GM21528 (cell line): ENCODE measurements around the gene MAMDC2.
"Not testable (repeated sequence)": the region's sequence is repeated elsewhere in the genome, so short reads cannot be mapped to it uniquely, and the experiment has no call there.

Experiments
- ATAC-seq: cut with Tn5 transposase; IDR thresholded peaks from one replicate; pipeline ENCODE4 v1.9.1; 2021; ENCODE audit warnings: mild to moderate bottlenecking, moderate library complexity; ENCODE audit not compliant: unreplicated experiment, low FRiP score

MAMDC2 gene

GRCh38 chr9:70168521-70168920 lies 124.9 kb downstream of the MAMDC2 start:
- ATAC-seq: no peak

DNA sequence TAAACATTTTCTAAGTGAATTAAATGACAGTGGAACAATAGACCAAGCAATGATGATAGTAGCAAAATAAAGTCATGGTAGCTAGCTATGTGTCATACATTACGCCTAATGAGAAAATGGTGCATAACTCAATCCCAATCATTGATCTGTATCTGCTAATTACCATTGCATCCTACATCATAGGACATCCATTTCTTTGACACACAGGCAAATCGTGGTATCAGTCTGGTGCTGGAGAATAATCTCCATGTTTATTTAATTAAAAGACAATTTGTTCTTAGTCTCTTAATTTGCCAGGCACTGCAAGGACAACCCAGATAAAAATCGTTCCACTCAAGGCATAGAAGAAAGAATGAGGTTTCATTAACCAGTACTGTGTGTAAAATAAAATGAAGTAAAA lies 125.6 kb downstream of the MAMDC2 start:
- no peak for ATAC-seq

DNA sequence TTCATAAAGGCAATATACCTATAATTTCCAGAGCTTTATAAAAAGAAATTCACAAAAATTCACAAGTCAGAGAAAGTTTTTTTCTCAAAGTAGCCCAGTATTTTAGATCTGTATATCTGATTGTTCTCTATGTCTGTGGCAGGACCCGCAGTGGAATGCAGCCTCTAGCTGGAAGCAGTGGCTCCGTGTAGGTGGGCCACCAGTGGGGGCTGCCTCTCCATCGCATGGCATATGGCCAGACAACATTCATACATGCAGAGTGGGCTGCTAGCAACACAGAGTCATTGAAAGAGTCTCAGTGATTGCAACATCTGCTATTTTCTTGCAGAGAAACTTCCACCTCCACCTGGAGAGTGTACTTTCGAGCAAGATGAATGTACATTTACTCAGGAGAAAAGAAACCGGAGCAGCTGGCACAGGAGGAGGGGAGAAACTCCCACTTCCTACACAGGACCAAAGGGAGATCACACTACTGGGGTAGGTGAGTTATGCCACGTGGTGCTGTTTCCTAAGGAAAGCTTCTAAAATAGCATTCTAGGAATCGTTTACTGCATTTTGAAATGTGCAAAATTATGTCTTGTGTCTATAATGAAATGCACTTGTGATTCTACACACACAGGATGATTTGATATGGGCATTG lies 126.6 kb downstream of the MAMDC2 start:
- no peak for ATAC-seq

DNA sequence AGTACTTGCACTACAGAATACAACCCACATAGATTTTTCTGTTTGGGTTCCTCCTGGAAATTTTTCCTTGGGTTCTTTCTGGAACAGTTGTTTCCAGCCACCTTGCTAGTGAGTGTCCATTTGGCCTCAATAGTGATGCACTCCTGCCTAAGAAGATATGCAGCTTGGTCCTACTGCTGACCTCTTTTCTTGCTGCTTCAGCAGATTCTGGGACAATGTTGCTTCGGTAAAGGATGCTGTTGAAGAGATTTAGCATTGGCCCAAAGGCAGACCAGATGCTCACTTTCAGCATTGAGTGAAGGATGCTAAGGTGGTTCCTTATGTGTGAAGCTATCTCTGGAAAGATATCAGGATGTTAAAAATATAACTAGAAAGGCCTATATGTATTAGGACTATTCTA lies 128.9 kb downstream of the MAMDC2 start:
- ATAC-seq: no peak

DNA sequence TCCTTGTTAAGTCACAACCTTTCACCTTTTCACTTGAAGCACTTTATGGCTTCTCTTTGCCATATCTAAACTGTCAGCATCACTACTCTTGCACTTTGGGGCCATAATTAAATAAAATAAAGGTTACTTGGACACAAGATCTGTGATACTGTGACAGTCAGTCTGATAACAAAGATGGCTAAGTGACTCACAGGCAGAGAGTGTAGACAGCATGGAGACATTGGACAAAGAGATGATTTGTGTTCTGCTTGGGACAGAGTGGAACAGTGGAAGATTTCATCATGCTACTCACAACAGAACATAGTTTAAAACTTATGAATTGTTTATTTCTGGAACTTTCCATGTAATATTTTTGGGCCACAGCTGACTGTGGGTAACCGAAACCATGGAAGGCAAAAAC lies 133.5 kb downstream of the MAMDC2 start:
- ATAC-seq: no peak

DNA sequence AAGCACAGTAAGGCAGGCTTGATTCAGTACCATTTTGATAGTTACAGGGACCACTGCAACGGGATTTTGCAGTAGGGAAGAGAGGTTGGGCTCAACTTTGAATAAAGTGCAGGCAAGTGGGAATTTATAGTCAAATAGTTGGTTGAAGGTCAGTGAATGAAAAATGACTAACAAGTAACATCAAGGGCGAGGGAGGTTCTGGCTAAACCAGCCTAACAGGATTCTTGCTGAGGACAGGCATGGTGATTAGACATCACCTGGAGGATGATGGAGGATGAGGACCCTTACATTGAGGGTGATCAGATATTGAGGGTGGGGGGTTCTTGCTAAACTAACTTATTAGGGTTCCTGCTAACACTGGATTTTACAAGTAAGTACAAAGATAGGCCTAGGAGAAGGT lies 149.1 kb downstream of the MAMDC2 start:
- no peak for ATAC-seq

DNA sequence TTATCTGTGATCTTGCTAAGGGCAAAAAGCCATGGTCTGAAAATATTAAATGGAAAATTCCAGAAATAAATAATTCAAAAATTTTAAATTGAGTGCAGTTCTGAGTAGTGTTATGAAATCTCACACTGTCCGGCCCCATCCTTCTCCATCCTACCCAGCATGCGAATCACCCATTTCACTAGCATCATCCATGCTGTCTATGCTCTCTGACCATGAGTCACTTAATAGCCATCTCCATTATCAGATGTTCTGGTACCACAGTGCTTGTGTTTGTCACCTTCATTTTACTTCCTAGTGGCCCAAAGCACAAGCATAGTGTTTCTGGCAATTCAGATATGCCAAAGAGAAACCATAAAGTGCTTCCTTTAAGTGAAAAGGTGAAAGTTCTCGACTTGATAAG lies 151.8 kb downstream of the MAMDC2 start:
- no peak for ATAC-seq

DNA sequence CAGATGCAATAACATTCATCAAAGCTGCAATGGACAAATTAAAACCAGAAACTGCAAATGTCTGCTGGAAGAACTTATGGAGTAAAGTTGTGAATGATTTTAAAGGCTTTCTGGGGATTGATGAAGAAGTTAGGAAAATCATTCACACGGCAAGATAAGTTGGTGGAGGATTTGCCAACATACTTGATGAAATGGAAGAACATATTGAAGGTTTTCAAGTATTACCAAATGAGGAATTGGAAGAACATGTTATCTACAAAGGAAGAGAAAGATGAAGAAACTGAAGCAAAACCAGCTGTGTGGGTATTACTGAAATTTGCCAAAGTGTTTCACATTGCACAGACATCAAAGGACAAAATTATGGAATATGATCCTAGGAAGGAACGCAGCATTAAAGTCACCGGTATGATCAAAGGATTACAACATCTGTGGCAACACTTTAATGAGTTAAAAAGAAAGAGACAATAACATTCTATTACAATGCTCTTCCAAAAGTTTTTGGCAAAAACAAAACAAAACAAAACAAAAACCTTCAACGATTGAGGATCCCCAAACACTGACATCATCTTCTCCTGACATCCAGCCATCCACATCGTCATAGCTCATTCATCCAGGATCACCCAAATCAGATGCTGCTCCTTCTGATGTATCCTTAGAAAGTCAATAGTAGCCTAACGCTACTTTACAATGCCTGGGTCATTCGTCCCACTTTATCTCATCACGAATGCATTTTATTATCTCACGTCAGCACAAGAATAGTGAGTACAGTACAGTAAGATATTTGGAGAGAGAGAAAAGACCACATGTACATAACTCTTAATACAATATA lies 153.8 kb downstream of the MAMDC2 start:
- no peak for ATAC-seq

- ATAC-seq: not testable (repeated sequence)
Observed at GRCh38 chr9:70204743-70205142, 161.1 kb downstream of the MAMDC2 start.

DNA sequence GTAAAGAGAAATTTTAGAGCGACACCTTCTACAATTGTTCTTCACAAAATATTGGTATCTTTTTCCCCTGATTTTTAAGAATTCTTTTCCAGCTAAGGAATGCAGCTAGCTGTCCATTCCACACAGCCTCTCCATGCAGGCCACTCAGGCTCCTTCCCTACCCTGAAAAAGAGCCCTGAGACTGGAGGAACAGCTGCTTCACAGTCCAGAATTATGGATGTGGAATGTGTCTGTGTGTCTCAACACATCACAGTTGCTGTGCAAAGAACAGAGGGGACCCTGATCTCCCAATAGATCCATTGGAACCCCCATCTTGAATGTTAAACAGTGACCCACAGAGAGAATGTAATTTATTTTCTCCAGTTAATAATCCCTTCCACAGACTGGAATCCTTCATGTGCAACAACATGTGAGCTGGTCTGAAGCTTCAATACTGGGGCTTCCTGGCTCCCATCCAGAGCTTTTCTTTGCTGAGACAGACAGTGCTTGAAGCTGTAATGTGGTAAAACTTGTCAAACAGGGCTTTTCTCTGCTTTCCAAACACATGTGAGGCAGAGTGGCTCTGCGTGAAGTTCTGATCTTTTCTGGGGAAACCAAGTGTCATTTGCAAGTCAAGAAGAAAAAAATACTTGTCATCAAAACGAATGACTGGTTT lies 161.8 kb downstream of the MAMDC2 start:
- no peak for ATAC-seq

GRCh38 chr9:70217029-70217428 lies 173.4 kb downstream of the MAMDC2 start:
- ATAC-seq: no peak

GRCh38 chr9:70218767-70219166 lies 175.1 kb downstream of the MAMDC2 start:
- no peak for ATAC-seq

DNA sequence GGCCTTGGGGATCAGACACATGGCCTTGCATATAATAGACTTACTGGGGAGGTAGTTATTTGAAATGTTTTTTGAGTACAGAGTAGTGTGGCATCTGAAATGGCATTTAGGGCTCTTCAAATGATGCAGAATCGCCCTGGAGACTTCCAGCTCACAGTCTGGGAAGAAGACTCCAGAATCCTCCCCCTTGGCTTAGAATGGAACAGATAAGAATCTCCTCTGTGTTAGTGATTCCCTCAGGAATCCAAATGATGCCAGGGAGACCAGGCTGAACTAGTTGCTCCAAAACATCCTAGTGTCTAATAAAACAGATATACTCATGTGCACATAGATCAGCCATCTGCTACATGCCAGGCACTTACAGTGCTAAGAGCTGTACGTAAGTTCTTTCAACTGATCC lies 176.6 kb downstream of the MAMDC2 start:
- no peak for ATAC-seq

- ATAC-seq: no peak
Observed at GRCh38 chr9:70222354-70222753, 178.7 kb downstream of the MAMDC2 start.

DNA sequence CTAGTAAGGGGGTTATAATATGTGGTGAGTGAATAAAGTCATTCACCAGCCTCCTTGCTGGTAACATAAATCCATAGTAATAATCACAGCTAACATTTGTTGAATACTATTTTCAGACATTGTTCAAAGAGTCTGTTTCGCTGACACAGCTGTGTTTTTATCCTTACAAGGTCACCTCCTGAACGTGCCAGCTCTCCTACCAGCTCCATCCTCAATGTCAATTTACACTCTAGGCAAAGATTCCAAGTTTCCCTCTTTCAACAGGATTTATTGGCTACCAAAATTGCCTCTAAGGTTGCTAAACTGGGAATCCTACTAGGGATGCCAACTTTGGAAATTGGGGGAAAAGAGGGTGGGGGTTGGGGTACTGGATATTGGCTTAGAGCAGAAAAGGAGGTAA lies 184.5 kb downstream of the MAMDC2 start:
- no peak for ATAC-seq

DNA sequence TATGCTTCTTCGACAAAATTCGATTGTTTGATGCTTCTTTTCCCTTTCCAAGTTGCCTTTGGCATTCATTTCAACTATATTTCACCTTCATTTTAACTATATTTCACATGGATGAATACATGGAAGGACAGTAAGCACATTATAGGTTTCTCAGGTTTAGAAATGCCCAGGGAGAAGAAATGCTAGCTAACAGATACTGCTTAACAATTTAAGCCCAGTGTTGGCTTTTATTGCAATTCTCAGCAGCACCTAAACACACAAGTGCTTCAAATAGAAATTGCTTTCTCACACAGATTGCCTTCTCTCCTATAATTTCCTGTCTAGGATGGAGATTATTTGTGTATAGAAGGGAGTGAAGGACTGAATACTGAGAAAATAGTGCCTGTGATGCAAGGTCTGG lies 185.0 kb downstream of the MAMDC2 start:
- ATAC-seq: no peak

- no peak for ATAC-seq
Observed at GRCh38 chr9:70229026-70229425, 185.4 kb downstream of the MAMDC2 start.

GRCh38 chr9:70229579-70229978 lies 185.9 kb downstream of the MAMDC2 start:
- ATAC-seq: no peak

DNA sequence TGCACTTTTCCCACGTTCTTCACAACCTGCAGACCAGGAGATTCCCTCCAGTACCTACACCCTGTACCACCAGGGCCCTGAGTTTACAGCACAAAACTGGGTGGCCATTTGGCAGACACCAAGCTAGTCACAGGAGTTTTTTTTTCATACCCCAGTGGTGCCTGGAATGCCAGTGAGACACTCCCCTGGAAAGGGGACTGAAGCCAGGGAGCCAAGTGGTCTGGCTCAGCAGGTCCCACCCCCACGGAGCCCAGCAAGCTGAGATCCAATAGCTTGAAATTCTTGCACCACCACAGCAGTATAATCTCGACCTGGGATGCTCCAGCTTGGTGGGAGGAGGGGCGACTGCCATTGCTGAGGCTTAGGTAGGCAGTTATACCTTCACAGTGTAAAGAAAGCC lies 188.8 kb downstream of the MAMDC2 start:
- ATAC-seq: no peak

DNA sequence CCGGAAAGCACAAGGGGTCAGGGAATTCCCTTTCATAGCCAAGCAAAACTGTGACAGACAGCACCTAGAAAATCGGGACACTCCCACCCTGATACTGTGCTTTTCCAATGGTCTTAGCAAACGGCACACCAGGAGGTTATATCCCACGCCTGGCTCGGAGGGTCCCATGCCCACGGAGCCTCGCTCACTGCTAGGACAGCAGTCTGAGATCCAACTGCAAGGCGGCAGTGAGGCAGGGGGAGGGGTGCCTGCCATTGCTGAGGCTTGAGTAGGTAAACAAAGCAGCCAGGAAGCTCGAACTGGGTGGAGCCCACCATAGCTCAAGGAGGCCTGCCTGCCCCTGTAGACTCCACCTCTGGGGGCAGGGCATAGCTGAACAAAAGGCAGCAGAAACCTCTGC lies 190.6 kb downstream of the MAMDC2 start:
- ATAC-seq: not testable (repeated sequence)

GRCh38 chr9:70245952-70246351 lies 202.3 kb downstream of the MAMDC2 start:
- not testable (repeated sequence) for ATAC-seq

- ATAC-seq: no peak
Observed at GRCh38 chr9:70250221-70250620, 206.6 kb downstream of the MAMDC2 start.
